GM12872 (cell line): ENCODE measurements around the gene TDRD10.

Source experiments
- CTCF ChIP-seq: IDR thresholded peaks from 3 replicates; pipeline ENCODE4 v1.5.1; 2011; ENCODE audit warnings: low read depth, mild to moderate bottlenecking, low read length, moderate library complexity; ENCODE audit not compliant: insufficient read depth

Gene TDRD10

GRCh38 chr1:154590756-154591155 lies 88.7 kb downstream of the TDRD10 start:
- TF ChIP-seq CTCF, result no peak

- TF ChIP-seq CTCF, result no peak
These were observed 89.2 kb downstream of the TDRD10 start for GRCh38 chr1:154591206-154591605.

- no peak for TF ChIP-seq CTCF
These were observed 91.4 kb downstream of the TDRD10 start for GRCh38 chr1:154593390-154593789.

GRCh38 chr1:154594811-154595210 lies 92.8 kb downstream of the TDRD10 start:
- no peak for TF ChIP-seq CTCF

GRCh38 chr1:154595621-154596020 lies 93.6 kb downstream of the TDRD10 start:
- no peak for TF ChIP-seq CTCF
